Measurements from ENCODE around the gene BLACAT1. TPM values are rescaled to one million over a fixed set of nuclear protein-coding genes. Genes with fewer than 3 reads are reported as not detected.

Gene BLACAT1
- total RNA-seq: not detected in 2 replicates

- Mint-ChIP-seq H3K9me3 (no peaks in the 10 kb centered on the region), H3K27ac (no peak within 1 kb of the TSS), H3K4me1 (ENCODE audit: low read depth) (peaks cover 3% of the 10 kb centered on the region), H3K4me3 (ENCODE audit: low read depth) (no peak within 1 kb of the TSS), H3K36me3 (ENCODE audit: low read depth) (no peaks in the 10 kb centered on the region), H3K27me3 (ENCODE audit: low read depth) (peaks cover 62% of the 10 kb centered on the region)
- intact Hi-C loops (cut with micrococcal nuclease): loop anchor here (10.0 kb wide), 1 partner anchor 121 kb away; no protein-coding TSS in a partner anchor
- DNase-seq (ENCODE audit: low spot score): no peak
These were observed at the start of gene BLACAT1 for GRCh38 chr1:205455581-205456382. Gene BLACAT1, minus strand, starts transcription at chr1:205456045.

DNA sequence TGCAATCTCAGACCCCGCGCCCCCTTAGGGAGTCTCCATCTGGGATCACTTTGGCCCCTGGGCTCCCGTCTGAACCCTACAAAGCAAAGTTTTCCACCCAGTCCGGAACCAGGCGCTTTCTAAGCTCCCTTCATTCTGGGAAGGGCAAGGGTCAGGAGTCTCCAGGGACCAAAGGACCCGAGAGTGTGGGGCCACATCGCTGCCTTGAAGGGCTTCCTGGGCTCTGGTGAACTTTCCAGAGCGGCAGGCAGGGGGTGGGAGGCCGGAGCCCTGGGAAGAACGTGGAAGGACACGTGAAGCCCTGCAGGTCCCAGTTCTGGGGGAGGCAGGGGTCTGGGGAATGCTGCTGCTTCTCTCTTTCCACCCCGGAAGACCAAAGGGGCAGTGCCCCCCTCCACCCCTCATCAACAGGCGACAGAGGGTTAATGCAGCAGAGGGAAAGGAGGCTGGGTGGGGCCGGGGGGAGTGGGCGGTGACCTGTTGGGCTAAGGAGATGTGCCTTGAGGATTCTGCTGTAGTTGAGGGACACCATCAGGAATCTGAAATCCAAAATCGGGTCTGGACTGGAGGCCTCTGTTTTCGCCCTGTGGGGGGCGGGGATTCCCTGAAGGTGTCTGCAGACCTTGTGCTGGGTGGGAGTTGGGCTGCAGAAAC, 49.4 kb upstream of the BLACAT1 start:
- Mint-ChIP-seq H3K27me3 (ENCODE audit: low read depth) (peaks cover 26% of the 10 kb centered on the region), H3K4me3 (ENCODE audit: low read depth) (peak overlapping the region; percentile 40), H3K9me3 (no peaks in the 10 kb centered on the region), H3K36me3 (ENCODE audit: low read depth) (no peaks in the 10 kb centered on the region), H3K4me1 (ENCODE audit: low read depth) (peaks cover 2% of the 10 kb centered on the region), H3K27ac (no peak overlapping the region)
- no peak for DNase-seq (ENCODE audit: low spot score)
- intact Hi-C loops (cut with micrococcal nuclease): no loop called here

DNA sequence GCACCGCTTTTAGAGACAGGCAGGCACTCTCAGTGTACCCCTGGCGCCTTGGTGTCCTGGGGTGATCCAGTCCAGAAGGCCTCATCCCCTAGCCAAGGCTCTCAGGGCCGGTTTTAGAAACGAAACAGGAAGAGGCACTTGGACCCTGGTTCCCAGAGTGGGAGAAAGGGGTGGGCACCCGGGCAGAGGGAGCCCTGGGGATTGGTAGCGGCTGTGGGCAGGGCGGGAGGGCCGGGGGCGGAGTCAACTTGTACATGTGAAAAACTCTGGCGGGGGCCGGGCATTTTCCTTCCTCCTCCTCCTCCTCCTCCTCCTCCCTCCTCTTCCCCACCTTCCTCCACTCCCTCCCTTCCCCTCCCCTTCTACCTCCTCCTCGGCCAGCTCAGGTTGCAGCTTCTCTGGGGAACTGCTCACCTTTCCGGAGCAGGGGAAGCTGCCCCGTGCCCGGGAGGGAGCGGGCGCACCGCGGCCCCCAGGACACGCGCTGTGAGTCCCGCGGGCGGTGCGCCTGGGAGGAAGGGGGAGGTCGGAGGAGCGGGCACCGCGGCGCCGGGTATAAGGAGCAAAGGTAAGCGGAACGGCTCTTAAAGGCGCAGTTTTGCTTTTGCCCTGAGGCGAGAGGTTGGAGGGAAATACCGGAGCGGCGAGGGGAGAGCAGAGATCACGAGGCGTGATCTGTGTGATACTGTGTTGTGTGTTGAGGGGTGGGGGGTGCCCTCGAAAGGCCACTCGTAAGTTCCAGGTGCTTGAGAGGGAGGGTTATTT, 48.6 kb upstream of the BLACAT1 start, which contains the start of gene CDK18:
Gene CDK18 (plus strand): TSS at position 359 of the 765 bp plus-strand sequence. CDS start 18,499 bp downstream, outside the sequence.
- no peak for DNase-seq (ENCODE audit: low spot score)
- peak within 1 kb of the TSS; percentile 64 for H3K4me3 Mint-ChIP-seq (ENCODE audit: low read depth)
- peaks cover 26% of the 10 kb centered on the region for H3K27me3 Mint-ChIP-seq (ENCODE audit: low read depth)
- no peak within 1 kb of the TSS for H3K27ac Mint-ChIP-seq
- H3K4me1 Mint-ChIP-seq (ENCODE audit: low read depth): peaks cover 2% of the 10 kb centered on the region
- intact Hi-C loops (cut with micrococcal nuclease): no loop called here
- H3K9me3 Mint-ChIP-seq: no peaks in the 10 kb centered on the region
- H3K36me3 Mint-ChIP-seq (ENCODE audit: low read depth): no peaks in the 10 kb centered on the region

GRCh38 chr1:205502992-205503391, 47.1 kb upstream of the BLACAT1 start:
- Mint-ChIP-seq H3K4me3 (ENCODE audit: low read depth) (no peak overlapping the region), H3K27ac (no peak overlapping the region), H3K27me3 (ENCODE audit: low read depth) (peaks cover 26% of the 10 kb centered on the region), H3K4me1 (ENCODE audit: low read depth) (peaks cover 2% of the 10 kb centered on the region), H3K9me3 (no peaks in the 10 kb centered on the region), H3K36me3 (ENCODE audit: low read depth) (no peaks in the 10 kb centered on the region)
- DNase-seq (ENCODE audit: low spot score): no peak
- intact Hi-C loops (cut with micrococcal nuclease): no loop called here

DNA sequence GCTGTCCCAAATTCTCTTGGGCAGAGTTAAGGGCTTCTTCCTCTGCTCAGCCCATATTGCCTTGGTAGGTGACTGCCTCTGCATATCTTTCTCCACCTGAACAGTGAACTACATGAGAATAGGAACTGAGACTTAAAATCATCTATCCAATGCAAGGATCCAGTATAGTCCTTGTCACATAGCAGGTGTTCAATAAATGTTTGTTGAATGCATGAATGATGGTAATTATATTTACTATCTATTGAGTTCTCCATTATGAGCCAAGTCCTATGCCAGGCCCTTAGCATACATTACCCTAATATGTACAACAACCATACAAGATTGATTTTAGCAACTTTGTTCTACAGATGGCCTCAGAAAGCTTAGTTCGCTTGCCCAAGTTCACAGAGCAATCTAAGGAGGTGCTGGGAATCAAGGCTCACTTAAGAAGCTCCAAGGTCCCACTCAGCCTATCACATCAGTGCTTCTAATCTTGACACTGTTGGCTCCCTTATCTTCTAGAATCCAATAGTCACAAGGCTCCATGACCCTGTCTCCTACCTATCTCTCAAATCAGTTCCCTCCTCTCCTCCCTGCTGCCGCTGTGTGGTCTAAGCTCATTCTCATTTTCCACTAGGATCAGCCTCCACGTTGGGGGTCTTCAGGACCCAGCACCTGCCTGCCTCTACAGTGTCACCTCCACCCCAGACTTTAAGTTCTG, 46.4 kb upstream of the BLACAT1 start:
- Mint-ChIP-seq H3K27ac (no peak overlapping the region), H3K36me3 (ENCODE audit: low read depth) (no peaks in the 10 kb centered on the region), H3K4me1 (ENCODE audit: low read depth) (peaks cover 2% of the 10 kb centered on the region), H3K4me3 (ENCODE audit: low read depth) (no peak overlapping the region), H3K9me3 (no peaks in the 10 kb centered on the region), H3K27me3 (ENCODE audit: low read depth) (peaks cover 26% of the 10 kb centered on the region)
- intact Hi-C loops (cut with micrococcal nuclease): no loop called here
- no peak for DNase-seq (ENCODE audit: low spot score)

GRCh38 chr1:205500240-205501233, 44.7 kb upstream of the BLACAT1 start:
- H3K27me3 Mint-ChIP-seq (ENCODE audit: low read depth): peaks cover 26% of the 10 kb centered on the region
- peaks cover 2% of the 10 kb centered on the region for H3K4me1 Mint-ChIP-seq (ENCODE audit: low read depth)
- no peak overlapping the region for H3K4me3 Mint-ChIP-seq (ENCODE audit: low read depth)
- H3K36me3 Mint-ChIP-seq (ENCODE audit: low read depth): no peaks in the 10 kb centered on the region
- intact Hi-C loops (cut with micrococcal nuclease): no loop called here
- no peaks in the 10 kb centered on the region for H3K9me3 Mint-ChIP-seq
- H3K27ac Mint-ChIP-seq: no peak overlapping the region
- no peak for DNase-seq (ENCODE audit: low spot score)

DNA sequence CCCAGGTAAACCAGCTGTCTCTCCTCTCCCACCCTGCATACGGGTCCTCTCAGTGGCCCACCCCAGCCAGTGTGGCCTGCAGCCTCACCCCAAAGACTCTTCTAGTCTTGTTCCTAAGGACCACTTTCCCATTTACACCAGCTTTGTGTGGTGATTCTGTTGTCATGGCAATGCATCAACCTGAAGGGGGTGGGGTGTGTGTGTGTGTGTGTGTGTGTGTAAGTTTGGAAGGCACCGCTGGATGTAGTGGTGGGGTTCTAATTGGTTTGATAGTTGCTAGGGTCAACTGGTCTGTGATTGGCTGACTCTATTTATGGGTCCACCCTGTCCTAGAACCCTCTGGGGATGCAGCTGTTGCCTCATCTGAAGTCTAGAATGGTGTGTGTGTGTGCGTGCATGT, 43.9 kb upstream of the BLACAT1 start:
- Mint-ChIP-seq H3K27me3 (ENCODE audit: low read depth) (peaks cover 20% of the 10 kb centered on the region), H3K27ac (no peak overlapping the region), H3K9me3 (no peaks in the 10 kb centered on the region), H3K36me3 (ENCODE audit: low read depth) (no peaks in the 10 kb centered on the region), H3K4me3 (ENCODE audit: low read depth) (no peak overlapping the region), H3K4me1 (ENCODE audit: low read depth) (peaks cover 2% of the 10 kb centered on the region)
- DNase-seq (ENCODE audit: low spot score): no peak
- intact Hi-C loops (cut with micrococcal nuclease): no loop called here

DNA sequence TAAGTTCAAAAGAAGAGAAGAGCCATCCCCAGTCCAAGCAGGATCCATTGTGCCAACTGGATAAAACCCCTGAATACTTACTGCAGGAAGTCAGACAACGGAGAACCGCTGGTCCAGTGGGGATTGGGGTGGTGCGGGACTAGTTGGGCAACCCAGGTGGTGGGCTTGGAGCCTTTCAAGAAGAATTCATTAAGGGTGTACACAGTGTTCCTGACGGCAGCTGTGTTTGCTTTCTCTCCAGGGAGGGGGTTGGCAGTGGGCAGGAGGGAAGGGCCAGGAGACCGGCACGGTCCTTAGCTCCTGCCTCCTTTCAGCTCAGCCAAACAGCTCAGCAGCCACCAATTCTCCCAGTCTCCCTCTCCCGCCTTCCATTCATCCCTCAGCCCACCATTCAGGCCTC, 41.5 kb upstream of the BLACAT1 start:
- no peak overlapping the region for H3K4me3 Mint-ChIP-seq (ENCODE audit: low read depth)
- H3K36me3 Mint-ChIP-seq (ENCODE audit: low read depth): no peaks in the 10 kb centered on the region
- no peak for DNase-seq (ENCODE audit: low spot score)
- no peak overlapping the region for H3K27ac Mint-ChIP-seq
- H3K9me3 Mint-ChIP-seq: no peaks in the 10 kb centered on the region
- peaks cover 16% of the 10 kb centered on the region for H3K27me3 Mint-ChIP-seq (ENCODE audit: low read depth)
- intact Hi-C loops (cut with micrococcal nuclease): no loop called here
- H3K4me1 Mint-ChIP-seq (ENCODE audit: low read depth): no peaks in the 10 kb centered on the region

GRCh38 chr1:205496661-205497060, 40.8 kb upstream of the BLACAT1 start:
- intact Hi-C loops (cut with micrococcal nuclease): no loop called here
- Mint-ChIP-seq H3K27me3 (ENCODE audit: low read depth) (peaks cover 20% of the 10 kb centered on the region), H3K9me3 (no peaks in the 10 kb centered on the region), H3K36me3 (ENCODE audit: low read depth) (no peaks in the 10 kb centered on the region), H3K4me1 (ENCODE audit: low read depth) (no peaks in the 10 kb centered on the region), H3K27ac (no peak overlapping the region), H3K4me3 (ENCODE audit: low read depth) (no peak overlapping the region)
- DNase-seq (ENCODE audit: low spot score): no peak

GRCh38 chr1:205495237-205495823, 39.5 kb upstream of the BLACAT1 start:
- DNase-seq (ENCODE audit: low spot score): no peak
- Mint-ChIP-seq H3K27ac (no peak overlapping the region), H3K9me3 (no peaks in the 10 kb centered on the region), H3K36me3 (ENCODE audit: low read depth) (no peaks in the 10 kb centered on the region), H3K27me3 (ENCODE audit: low read depth) (peaks cover 23% of the 10 kb centered on the region), H3K4me1 (ENCODE audit: low read depth) (no peaks in the 10 kb centered on the region), H3K4me3 (ENCODE audit: low read depth) (no peak overlapping the region)
- intact Hi-C loops (cut with micrococcal nuclease): no loop called here

- Mint-ChIP-seq H3K9me3 (no peaks in the 10 kb centered on the region), H3K27me3 (ENCODE audit: low read depth) (peaks cover 32% of the 10 kb centered on the region), H3K36me3 (ENCODE audit: low read depth) (no peaks in the 10 kb centered on the region), H3K4me3 (ENCODE audit: low read depth) (no peak overlapping the region), H3K27ac (no peak overlapping the region), H3K4me1 (ENCODE audit: low read depth) (peaks cover 6% of the 10 kb centered on the region)
- DNase-seq (ENCODE audit: low spot score): no peak
- intact Hi-C loops (cut with micrococcal nuclease): no loop called here
These were observed 38.3 kb upstream of the BLACAT1 start for GRCh38 chr1:205494115-205494514.
